CD4-positive, alpha-beta T cell (primary cell): ENCODE measurements around the gene FBF1. TPM values are rescaled to one million over a fixed set of nuclear protein-coding genes. Genes with fewer than 3 reads are reported as not detected.

Experiments used
- ATAC-seq: fragments of 200-7000 bp; cut with Tn5 transposase; one replicate; pipeline ENCODE4 v1.10.0; 2022; ENCODE audit warnings: mild to moderate bottlenecking; ENCODE audit not compliant: poor library complexity
- CTCF ChIA-PET: fragments of 350-600 bp; sonication (Branson Sonifier 250); formaldehyde crosslinking; loops from one replicate; lab custom pipeline; 2021; ENCODE audit warnings: antibody characterized with exemption, inconsistent platforms; lab: Charles Lee
- POLR2A ChIA-PET: fragments of 350-600 bp; sonication (Branson Sonifier 250); formaldehyde crosslinking; loops from one replicate; lab custom pipeline; 2021; ENCODE audit warnings: antibody characterized with exemption, inconsistent platforms; lab: Charles Lee
- DNase-seq, 14 experiments: peaks; one replicate each; pipeline ENCODE4 v3.0.0-alpha.2; 2013 to 2020; ENCODE audit warnings: mixed read lengths in 2 of 14
- H3K27ac ChIP-seq, 2 donors: one replicate each; pipeline versions ENCODE4 v1.5.1 to v1.7.0; 2013; ENCODE audit warnings: low read length in 2 of 2, low read depth in 1 of 2, mild to moderate bottlenecking in 1 of 2
- H3K27me3 ChIP-seq, 2 experiments: 1 replicate in 1 of 2; 2 replicates in 1 of 2; pipeline versions ENCODE4 v1.6.1 to v1.7.0; 2013; ENCODE audit warnings: low read length in 2 of 2, control low read depth in 1 of 2, mild to moderate bottlenecking in 1 of 2, moderate library complexity in 1 of 2; ENCODE audit not compliant: insufficient read depth in 2 of 2, control insufficient read depth in 1 of 2
- H3K36me3 ChIP-seq: one replicate; pipeline ENCODE4 v1.6.1; 2013; ENCODE audit warnings: low read length, control low read depth; ENCODE audit not compliant: insufficient read depth
- H3K4me1 ChIP-seq: one replicate; pipeline ENCODE4 v1.6.1; 2013; ENCODE audit warnings: low read length, control low read depth; ENCODE audit not compliant: insufficient read depth
- H3K4me3 ChIP-seq: one replicate; pipeline ENCODE4 v1.5.1; 2013; ENCODE audit warnings: mild to moderate bottlenecking, low read length, moderate library complexity
- H3K9me3 ChIP-seq, 2 experiments: 1 replicate in 1 of 2; 2 replicates in 1 of 2; pipeline versions ENCODE4 v1.6.1 to v1.7.0; 2013; ENCODE audit warnings: low read length in 2 of 2, mild to moderate bottlenecking in 2 of 2, control low read depth in 1 of 2, moderate library complexity in 1 of 2; ENCODE audit not compliant: control insufficient read depth in 1 of 2, insufficient read depth in 1 of 2
- H3K27ac Mint-ChIP-seq: one replicate; pipeline ENCODE4 v1.8.0; 2020; ENCODE audit warnings: mixed read lengths
- H3K27me3 Mint-ChIP-seq: one replicate; pipeline ENCODE4 v1.8.0; 2021; ENCODE audit warnings: mixed read lengths
- H3K36me3 Mint-ChIP-seq: one replicate; pipeline ENCODE4 v1.8.0; 2021; ENCODE audit warnings: low read depth, mixed read lengths
- H3K4me1 Mint-ChIP-seq: one replicate; pipeline ENCODE4 v1.8.0; 2021; ENCODE audit warnings: low read depth, mixed read lengths
- H3K4me3 Mint-ChIP-seq: one replicate; pipeline ENCODE4 v1.8.0; 2020; ENCODE audit warnings: mild to moderate bottlenecking, mixed read lengths
- H3K9me3 Mint-ChIP-seq: one replicate; pipeline ENCODE4 v1.8.0; 2020; ENCODE audit warnings: mixed read lengths
- intact Hi-C, 2 experiments: fragments of 100-400 bp; cut with DNase I in 1 of 2; cut with micrococcal nuclease in 1 of 2; formaldehyde crosslinking; loops; one replicate each; pipeline versions ENCODE4 v1.15.1 to v1.9.0; 2023 to 2025; cut with DNase I, micrococcal nuclease
- total RNA-seq, 174 experiments: library from RNA in 2 of 174; stranded (reverse) in 2 of 174; gene quantifications; one replicate each; pipeline ENCODE4 v1.2.3 and lab custom pipeline; 2021 to 2026
- TF ChIP-seq, protein P1 (sequence below): fragments of 200-600 bp; IDR thresholded peaks from one replicate; pipeline ENCODE4 v1.8.0; 2022; ENCODE audit warnings: antibody characterized with exemption, mild to moderate bottlenecking

The FBF1 gene
- total RNA-seq, 2 experiments from 2014 or later: 21.2 to 23.9 TPM

DNA sequence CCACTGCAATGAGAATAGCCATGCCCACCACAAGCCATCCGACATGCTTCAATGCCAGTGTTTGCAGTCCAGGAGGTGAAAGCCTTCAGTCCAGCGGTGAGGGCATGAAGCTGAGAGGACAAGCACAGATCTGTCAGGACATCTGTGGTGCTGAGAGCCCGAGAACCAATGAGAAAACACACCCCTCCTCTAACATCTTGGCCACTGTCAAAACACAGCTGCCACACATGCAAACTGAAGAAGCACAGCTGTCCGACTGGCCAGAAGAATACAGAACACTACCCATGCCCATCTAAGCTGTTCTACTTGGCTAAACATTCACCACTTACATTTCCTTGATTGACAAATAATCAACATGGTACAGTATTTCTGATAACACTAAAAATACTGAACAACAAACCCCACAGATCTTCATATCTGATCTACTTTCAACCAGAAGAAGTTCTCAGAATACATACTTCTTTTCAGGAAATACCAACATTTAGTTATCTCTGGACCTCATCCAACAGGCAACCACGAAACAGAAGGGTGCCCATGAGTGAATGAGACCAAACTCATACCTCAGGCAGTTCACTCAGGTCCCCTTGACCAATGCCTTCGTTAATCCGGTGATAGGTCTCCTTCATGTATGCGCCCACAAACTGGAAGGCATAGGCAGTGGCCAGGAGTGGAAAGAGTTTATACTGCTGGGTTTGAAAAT is 10.2 kb upstream of the FBF1 start:
- Histone ChIP-seq H3K27ac (no peak overlapping the region), H3K4me1 (no peaks in the 10 kb centered on the region), H3K9me3 (no peaks in the 10 kb centered on the region), H3K27me3 (no peaks in the 10 kb centered on the region), H3K36me3 (peaks cover 73% of the 10 kb centered on the region), H3K4me3 (no peak overlapping the region)
- Mint-ChIP-seq H3K4me3 (no peak overlapping the region), H3K27me3 (no peaks in the 10 kb centered on the region), H3K4me1 (no peaks in the 10 kb centered on the region), H3K36me3 (peaks cover 70% of the 10 kb centered on the region), H3K9me3 (no peaks in the 10 kb centered on the region), H3K27ac (no peak overlapping the region)
- ATAC-seq: no peak
- TF ChIP-seq, protein P1, sequence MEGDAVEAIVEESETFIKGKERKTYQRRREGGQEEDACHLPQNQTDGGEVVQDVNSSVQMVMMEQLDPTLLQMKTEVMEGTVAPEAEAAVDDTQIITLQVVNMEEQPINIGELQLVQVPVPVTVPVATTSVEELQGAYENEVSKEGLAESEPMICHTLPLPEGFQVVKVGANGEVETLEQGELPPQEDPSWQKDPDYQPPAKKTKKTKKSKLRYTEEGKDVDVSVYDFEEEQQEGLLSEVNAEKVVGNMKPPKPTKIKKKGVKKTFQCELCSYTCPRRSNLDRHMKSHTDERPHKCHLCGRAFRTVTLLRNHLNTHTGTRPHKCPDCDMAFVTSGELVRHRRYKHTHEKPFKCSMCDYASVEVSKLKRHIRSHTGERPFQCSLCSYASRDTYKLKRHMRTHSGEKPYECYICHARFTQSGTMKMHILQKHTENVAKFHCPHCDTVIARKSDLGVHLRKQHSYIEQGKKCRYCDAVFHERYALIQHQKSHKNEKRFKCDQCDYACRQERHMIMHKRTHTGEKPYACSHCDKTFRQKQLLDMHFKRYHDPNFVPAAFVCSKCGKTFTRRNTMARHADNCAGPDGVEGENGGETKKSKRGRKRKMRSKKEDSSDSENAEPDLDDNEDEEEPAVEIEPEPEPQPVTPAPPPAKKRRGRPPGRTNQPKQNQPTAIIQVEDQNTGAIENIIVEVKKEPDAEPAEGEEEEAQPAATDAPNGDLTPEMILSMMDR: no peak
- DNase-seq: no peak
- CTCF ChIA-PET: no interaction called here
- POLR2A ChIA-PET: no interaction called here
- intact Hi-C loops: no loop called here

DNA sequence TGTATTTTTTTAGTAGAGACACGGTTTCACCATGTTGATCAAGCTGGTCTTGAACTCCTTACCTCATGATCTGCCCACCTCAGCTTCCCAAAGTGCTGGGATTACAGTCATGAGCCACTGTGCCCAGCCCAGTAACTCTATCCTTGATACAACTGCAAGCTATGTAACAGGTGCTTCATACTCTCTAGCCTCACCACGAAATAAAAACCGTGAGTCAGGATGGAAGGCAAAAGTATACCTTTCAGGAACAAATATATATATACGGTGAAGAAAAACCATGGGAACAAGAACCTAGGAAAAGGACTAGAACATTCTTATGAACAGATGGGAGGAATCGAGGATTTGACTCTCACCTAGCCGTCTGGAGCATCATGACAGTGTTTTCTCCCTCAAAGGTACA is 9.6 kb upstream of the FBF1 start:
- no peaks in the 10 kb centered on the region for H3K27me3 Mint-ChIP-seq
- Histone ChIP-seq H3K4me1 (no peaks in the 10 kb centered on the region), H3K27ac (no peak overlapping the region), H3K9me3 (no peaks in the 10 kb centered on the region), H3K27me3 (no peaks in the 10 kb centered on the region), H3K36me3 (peaks cover 74% of the 10 kb centered on the region), H3K4me3 (no peak overlapping the region)
- H3K27ac Mint-ChIP-seq: no peak overlapping the region
- H3K9me3 Mint-ChIP-seq: no peaks in the 10 kb centered on the region
- CTCF ChIA-PET: no interaction called here
- DNase-seq (no peak), ATAC-seq (no peak)
- no peak overlapping the region for H3K4me3 Mint-ChIP-seq
- H3K4me1 Mint-ChIP-seq: no peaks in the 10 kb centered on the region
- TF ChIP-seq, protein P1: no peak
- H3K36me3 Mint-ChIP-seq: peaks cover 68% of the 10 kb centered on the region
- intact Hi-C loops: no loop called here
- POLR2A ChIA-PET: no interaction called here

DNA sequence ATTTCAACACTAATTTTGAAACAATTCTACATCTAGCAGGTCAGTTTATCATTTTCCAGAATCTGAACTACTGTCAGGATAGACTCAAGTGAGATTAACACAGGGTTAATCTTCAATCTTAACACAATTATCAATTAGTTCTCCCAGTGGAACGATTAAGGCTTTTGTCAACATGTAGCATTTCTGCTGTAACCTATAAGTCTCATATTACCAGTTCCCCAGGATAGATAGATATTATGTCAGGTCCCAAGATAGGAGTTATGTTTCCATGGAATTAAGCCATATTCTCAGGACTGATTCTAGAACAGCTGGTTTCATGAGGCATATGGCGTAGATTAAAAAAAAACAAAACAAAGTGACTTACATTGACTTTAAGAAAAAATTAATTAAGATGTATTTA is 4.4 kb upstream of the FBF1 start:
- ATAC-seq (no peak), DNase-seq (no peak)
- CTCF ChIA-PET: no interaction called here
- Mint-ChIP-seq H3K36me3 (peaks cover 32% of the 10 kb centered on the region), H3K27ac (no peak overlapping the region), H3K9me3 (no peaks in the 10 kb centered on the region), H3K4me3 (no peak overlapping the region), H3K4me1 (peaks cover 15% of the 10 kb centered on the region), H3K27me3 (no peaks in the 10 kb centered on the region)
- peaks cover 12% of the 10 kb centered on the region for H3K4me1 ChIP-seq
- intact Hi-C loops: no loop called here
- H3K36me3 ChIP-seq: peaks cover 36% of the 10 kb centered on the region
- H3K27ac ChIP-seq: no peak overlapping the region
- no peak overlapping the region for H3K4me3 ChIP-seq
- no peaks in the 10 kb centered on the region for H3K27me3 ChIP-seq
- POLR2A ChIA-PET: no interaction called here
- TF ChIP-seq, protein P1: no peak
- H3K9me3 ChIP-seq: no peaks in the 10 kb centered on the region
